NCI-H2107 (cell line): ENCODE results near the gene SLC2A5.

Experiments
- DNase-seq: peaks from one replicate; lab custom pipeline; 2025; lab: John Stamatoyannopoulos, UW

SLC2A5 gene

GRCh38 chr1:9061252-9061960 is 8.0 kb downstream of the SLC2A5 start:
- no peak for DNase-seq

DNA sequence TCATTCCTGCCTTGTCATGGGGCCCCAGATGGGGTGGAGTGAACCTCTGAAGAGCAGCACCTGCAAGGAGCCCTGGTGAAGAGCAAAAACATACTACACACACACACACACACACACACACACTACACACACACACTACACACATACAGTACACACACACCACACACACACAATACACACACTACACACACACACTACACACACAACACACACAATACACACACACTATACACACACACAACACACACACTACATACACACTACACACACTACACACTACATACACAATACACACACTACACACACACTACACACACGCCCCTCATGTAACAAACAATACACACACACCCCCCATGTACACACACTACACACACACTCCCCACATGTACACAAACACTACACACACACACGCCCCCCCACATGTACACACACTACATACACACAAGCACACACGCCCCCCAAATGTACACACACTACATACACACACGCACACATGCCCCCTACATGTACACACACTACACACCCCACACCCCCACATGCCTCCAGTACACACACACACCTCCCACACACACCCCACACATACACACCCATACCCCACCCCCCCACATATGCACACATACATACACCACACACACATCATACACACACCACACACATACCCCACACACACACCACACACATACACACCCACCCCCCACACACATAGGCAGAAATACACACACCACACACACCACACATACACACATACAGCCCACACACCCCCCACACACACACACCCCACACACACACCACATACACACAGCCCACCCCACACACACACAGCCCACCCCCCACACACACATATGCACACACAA is 9.3 kb downstream of the SLC2A5 start:
- DNase-seq: no peak

DNA sequence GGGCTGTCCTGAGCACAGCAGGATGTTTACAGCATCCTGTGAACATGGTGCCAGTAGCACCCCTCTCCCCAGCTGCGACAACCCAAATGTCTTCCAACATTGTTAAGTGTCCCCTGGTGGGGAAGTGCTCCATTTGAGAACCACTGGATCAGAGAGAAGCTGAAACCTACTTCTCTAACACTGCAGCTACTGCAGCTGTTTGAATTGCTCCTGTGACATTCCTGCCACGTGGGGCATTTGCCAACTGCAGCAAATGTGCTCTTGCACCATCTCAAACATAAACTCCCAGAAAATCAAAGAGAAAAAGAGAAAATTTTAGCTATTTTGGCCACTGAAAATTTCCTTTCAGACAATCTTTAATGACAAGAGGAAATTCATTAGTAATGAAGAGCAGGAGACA is 11.0 kb downstream of the SLC2A5 start:
- no peak for DNase-seq

DNA sequence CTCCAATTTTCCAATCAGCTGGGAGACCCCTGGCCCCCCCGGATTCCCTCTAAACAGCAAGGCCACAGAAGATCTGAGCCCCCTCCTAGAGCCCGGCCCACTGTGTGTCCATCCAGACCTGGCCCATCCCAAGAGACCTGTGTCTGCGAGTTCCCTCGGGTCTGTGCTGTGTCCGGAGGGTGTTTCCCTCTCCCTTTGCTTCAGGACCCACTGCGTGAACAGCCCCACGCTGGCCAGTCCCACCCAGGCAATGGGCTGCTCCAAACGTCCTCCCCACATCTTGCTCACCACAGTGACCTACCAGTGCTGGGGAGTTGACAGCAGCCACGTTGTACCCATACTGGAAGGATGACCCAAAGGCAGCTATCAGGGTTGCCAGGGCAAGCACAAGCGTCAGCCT is 11.6 kb downstream of the SLC2A5 start:
- no peak for DNase-seq

DNA sequence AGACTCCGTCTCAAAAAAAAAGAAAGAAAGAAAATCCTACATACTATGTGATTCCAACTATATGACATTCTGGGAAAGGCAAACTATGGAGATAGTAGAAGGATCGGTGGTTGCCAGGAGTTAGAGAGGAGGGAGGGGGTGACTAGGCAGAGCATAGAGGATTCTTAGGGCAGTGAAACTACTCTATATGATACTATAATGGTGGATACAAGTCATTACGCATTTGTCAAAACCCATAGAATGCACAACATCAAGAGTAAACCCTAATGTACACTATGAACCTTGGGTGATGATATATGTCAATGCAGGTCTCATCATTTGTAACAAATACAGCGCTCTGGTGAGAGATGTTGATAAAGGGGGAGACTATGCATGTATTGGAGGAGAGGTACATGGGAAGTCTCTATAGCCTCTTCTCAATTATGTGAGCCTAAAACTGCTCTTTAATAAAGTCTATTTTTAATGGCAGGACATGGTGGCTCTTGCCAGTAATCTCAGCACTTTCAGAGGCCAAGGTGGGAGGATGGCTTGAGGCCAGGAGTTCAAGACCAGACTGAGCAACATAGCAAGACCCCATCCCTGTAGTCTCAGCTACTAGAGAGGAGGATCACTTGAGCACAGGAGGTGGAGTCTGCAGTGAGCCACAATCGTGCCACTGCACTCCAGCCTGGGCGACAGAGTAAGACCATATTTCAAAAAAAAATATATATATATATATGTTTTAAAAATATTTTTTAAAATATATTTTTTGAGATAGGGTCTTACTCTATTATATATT is 17.0 kb downstream of the SLC2A5 start:
- DNase-seq: no peak

DNA sequence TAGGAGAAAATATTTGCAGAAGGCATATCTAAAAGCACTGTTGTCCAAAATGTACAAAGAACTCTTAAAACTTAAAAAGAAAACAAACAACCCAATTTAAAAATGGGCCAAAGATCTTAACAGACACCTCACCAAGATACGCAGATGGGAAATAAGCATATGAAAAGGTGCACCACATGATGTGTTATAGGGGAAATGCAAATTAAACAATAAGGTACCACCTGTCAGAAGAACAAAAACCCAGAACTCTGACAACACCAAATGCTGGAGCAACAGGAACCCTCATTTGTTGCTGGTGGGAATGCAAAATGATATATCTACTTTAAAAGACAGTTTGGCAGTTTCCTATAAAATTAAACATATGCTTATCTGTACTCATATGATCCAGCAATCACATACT is 18.1 kb downstream of the SLC2A5 start:
- DNase-seq: no peak

DNA sequence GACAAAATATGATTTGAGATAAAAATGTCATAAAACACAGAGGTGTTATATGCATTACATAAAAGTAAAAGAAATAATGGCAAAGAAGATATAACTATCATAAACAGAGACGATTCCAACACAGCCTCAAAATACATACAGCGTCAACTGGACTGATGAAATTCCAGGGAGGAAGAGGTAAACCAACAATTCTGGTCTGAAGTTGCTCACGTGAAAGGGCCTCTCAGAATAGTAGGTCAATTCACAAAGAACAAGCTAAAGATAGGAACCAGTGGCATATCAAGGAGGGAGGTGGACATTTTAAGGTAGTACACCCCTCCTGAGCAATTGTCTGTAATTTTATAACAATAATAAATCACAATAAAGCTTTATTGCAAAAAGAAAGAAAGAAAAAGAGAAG is 18.6 kb downstream of the SLC2A5 start:
- no peak for DNase-seq

GRCh38 chr1:9048551-9048950 is 20.9 kb downstream of the SLC2A5 start:
- DNase-seq: no peak

DNA sequence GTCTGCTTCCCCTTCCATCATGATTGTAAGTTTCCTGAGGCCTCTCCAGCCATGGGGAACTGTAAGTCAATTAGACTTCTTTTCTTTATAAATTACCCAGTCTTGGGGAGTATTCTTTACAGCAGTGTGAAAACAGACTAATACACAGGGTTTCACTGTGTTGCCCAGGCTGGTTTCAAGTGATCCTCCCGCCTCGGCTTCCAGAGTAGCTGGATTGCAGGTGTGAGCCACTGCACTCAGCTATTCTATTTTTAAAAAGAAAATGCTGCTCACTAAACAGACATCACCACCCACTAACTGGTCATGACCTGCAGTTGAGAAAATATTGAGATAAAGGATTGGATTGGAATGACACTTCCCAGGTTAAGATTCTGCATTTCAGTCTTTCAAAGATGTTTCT is 22.4 kb downstream of the SLC2A5 start:
- no peak for DNase-seq

DNA sequence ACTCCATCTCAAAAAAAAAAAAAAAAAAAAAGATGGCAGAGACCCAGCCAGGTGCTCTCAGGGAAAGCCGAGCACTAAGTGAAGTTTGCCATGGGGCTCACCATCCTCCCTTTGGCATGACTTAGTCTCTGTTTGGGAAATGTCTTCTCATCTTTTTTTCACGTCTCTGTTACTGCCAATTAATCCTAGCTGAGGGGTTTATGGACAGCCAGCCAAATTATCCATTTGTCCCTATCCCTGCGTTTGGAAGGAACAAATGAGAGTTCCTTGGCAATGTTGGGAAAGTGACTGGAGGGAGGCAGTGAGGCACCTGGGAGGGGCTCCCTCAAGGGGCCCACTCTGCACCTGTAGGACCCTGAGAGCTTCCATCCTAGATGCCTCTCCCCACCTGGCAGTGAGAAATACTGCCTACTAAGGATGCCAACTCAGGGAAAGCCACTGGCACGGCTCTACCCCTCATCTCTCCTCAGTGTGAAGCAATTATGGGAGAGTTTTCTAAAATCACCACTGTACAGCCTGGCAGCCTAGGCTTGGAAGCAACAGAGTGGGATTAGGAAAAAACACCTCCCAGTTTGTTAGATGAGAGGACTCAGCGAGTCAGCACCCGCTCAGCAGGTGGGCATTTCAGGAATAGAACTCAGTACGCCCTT is 23.4 kb downstream of the SLC2A5 start:
- no peak for DNase-seq

GRCh38 chr1:9044236-9044635 is 25.2 kb downstream of the SLC2A5 start:
- DNase-seq: no peak

DNA sequence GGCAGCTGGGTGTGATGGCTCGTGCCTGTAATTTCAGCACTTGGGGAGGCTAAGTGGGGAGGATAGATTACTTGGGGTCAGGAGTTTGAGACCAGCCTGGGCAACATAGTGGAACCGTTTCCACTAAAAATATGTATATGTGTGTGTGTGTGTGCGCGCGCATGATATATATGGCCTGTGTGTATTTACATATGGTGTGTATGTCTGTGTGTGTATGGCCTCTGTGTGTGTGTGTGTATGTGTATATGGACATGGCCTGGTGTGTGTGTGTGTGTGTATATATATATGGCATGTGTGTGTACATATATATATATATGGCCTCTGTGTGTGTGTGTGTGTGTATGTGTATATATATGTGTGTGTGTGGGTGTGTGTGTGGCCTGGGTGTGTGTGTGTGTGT is 27.2 kb downstream of the SLC2A5 start:
- DNase-seq: no peak

DNA sequence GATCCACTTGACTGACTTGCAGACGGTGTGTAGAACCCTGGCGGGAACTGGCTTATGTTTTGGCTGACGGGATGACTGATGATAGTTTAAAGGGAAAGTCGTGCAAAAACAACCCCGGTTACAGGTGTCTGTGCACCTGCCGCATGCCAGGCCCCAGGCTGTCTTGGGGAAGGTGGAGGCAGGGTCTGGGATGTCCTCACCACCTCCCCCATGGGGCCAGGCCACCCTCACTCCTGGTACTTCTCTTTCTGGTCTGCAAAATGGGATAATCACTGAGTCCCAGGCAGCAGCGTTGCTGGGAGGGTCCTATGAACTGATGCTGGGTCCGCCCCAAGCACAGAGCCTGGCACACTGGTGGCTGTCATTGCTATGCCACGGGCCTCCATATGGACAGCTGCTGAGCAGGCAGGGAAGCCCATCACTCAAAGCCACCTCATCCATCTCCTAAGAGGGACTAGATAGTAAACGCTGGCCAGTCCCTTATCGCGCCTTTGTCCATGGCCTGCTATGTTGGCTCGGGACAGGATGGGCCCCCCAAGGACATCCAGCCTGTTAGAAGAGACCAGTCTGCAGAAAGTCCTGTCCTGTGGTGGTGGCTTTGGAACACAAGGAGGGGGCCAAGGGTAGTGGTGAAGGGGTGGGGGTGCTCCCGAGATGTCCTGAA is 28.2 kb downstream of the SLC2A5 start:
- no peak for DNase-seq

DNA sequence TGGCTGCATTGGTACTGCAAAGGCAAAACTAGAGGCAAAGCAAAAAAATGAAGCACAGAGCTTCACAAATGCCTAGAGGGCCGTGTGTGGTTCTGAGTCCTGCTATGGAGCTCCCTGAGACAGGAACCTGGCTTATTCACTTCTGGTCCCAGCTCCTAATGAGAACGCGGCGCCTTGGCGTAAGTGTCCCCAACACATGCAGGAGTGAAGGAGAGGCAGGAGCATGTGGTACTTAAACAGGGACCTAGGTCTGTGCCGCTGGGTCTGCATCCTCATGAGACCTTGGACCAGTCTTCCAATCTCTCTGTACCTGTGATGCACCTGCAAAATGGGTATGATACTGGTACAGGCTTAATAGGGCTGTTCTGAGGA is 28.8 kb downstream of the SLC2A5 start:
- DNase-seq: no peak

DNA sequence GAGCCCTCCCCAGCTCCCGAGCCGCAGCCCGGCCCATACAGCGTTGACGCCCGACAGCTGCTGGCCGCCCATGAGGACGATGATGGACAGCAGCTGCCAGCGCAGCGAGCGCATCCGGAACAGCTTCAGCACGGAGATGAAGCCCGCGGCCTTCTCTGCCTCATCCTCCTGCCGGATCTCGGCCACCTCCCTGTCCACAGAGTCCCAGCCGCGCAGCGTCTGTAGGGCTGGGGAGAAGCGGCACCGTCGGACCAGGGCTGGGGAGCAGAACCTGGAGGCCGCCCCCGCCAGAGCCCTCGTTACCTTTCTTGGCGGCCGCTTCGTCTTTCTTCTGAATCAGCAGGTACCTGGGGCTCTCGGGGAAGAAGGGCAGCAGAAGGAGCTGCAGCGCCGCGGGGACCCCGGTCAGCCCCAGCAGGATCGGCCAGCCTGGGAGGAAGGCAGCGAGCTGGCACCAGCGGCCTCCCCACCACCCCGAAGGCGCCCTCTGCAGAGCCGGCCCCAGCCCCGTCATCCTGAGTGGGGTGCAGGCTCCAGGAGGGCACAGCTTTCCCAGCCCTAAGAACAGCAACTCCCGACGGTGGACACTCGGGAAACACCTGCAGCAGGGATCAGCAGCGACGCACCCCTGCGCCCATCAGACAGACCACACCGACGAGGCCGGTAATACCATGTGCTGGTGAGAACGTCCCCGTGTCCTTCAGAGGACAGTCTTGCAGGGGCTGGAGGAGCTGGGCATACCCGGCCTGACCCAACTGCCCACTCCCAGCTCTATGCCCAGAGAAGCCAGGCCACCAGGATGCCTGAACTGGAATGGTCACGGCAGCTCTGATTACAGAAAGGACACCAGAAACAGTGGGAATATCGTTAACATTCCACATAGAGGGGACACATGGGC is 29.4 kb downstream of the SLC2A5 start:
- no peak for DNase-seq

DNA sequence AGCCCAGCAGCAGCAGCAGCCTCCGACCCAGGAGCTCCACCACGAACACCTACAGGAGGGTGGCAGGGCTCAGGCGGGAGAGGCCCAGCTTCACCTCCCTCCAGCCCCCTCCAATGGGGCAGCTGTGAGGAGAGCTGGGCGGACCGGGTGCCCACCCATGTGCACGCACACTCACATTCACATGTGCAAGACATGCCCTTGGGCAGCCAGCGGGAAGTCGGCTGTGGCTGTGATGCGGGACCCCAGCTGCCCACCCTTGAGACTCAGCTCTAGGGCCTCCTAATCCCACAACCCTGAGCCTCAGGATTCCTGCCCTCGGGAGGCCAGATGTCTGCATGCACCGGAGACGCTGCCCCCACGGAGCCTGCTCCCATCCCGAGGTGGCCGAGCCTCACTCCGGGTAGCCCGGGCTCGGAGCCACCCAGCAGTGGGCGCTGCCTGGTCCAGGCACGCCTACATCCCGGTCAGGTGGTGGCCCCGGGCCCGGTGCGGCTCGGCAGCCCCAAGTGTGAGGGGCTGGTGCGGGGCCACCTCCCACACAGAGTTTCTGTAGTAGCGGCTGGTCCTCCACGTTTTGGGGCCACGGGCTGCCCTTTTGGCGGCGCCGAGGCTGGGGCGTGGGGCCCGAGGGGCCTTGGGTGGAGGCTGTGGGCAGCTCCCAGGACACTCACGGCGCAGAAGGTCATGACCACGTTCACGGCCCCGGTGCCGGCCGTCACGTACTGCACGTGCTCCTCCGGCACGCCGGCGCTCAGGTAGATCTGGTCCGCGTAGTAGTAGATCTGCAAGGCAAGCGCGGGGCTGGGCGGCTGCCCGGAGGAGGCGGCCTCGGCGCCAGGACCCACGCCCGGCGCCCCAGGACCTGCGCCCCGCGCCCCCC is 30.3 kb downstream of the SLC2A5 start:
- DNase-seq: no peak

GRCh38 chr1:9038338-9038650 is 31.1 kb downstream of the SLC2A5 start:
- no peak for DNase-seq

DNA sequence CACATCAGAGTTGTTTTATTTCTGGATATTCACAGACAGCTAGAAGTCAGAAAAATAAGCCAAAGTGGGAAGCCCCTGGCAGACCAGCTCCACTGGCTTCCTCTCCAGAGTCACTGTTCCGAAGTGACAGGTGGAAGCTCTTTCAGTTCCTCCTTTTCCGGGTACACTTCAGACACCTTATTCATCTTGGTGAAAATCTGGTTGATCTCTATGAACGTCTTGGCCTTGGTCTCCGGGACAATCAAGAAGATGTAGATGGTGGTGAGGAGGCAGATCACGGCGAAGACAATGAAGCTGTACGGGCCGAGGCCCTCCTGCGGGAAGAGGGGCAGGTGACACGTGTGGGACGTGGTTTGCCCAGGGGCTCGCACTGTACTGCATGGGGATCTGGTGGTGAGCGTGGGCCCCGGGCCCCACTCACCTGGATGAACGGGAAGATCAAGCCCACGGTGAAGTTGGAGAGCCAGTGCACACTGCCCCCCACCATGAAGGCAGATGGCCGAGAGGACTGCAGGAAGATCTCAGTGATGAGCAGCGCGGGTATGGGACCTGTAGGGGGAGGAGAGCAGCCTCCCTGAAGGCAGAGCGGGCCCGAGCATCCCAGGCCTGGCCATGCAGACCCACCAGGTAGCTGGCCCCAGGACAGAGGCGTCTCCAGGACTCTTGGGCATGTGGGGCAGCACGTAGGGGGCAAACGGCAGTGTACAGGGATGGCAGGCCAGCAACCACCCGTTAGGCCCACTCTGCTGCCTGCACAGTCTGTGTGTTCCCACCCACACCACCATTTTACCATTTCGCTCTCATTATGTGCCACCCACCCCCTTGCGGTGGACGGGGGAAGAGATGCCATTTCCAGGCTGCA is 31.7 kb downstream of the SLC2A5 start:
- DNase-seq: no peak

DNA sequence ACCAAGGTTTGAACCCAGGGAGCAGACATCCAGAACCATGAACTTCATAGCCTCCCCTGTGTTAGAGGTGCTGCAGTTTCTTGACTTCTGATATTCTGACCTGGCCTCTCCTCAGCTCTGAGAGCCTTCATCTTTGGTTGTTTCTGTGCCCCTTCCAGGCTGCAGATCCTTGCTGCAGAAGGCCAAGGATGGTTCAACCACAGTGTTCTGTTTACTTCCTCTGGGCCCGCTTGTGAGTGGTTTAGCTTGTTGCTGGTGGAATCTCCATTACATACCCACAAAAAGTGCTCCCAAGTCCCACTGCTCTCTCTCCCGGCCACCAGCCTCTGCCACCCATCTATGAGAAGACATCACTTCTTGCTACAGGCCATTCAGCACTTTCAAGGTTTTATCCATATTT is 34.2 kb downstream of the SLC2A5 start:
- DNase-seq: no peak
